Natural killer cell (primary cell): ENCODE results near the gene CAMK4. TPM values are rescaled to one million over a fixed set of nuclear protein-coding genes. Genes with fewer than 3 reads are reported as not detected.

Experiments used
- ATAC-seq, 3 donors: fragments of 150-1000 bp in 2 of 3; fragments of 200-7000 bp in 1 of 3; cut with Tn5 transposase; 1 replicate in 1 of 3; 2 replicates in 2 of 3; pipeline ENCODE4 v1.10.0; 2021; ENCODE audit warnings: mild to moderate bottlenecking in 2 of 3, moderate library complexity in 2 of 3
- DNase-seq, 2 donors: peaks; one replicate each; pipeline versions ENCODE4 v3.0.0 to v3.0.0-alpha.2; 2013 to 2021; ENCODE audit warnings: mixed read lengths in 1 of 2
- H3K27ac ChIP-seq: one replicate; pipeline ENCODE4 v1.5.1; 2013; ENCODE audit warnings: mild to moderate bottlenecking, low read length
- H3K27me3 ChIP-seq: one replicate; pipeline ENCODE4 v1.6.1; 2013; ENCODE audit warnings: low read length; ENCODE audit not compliant: control insufficient read depth, insufficient read depth
- H3K36me3 ChIP-seq: one replicate; pipeline ENCODE4 v1.6.1; 2013; ENCODE audit warnings: low read length; ENCODE audit not compliant: control insufficient read depth, insufficient read depth
- H3K4me1 ChIP-seq: one replicate; pipeline ENCODE4 v1.6.1; 2013; ENCODE audit warnings: low read length; ENCODE audit not compliant: control insufficient read depth, insufficient read depth
- H3K4me3 ChIP-seq: one replicate; pipeline ENCODE4 v1.5.1; 2013; ENCODE audit warnings: low read length
- H3K9me3 ChIP-seq: one replicate; pipeline ENCODE4 v1.6.1; 2013; ENCODE audit warnings: low read length; ENCODE audit not compliant: control insufficient read depth, insufficient read depth
- H3K27ac Mint-ChIP-seq, 2 donors: one replicate each; pipeline ENCODE4 v1.8.0; 2022; ENCODE audit warnings: mild to moderate bottlenecking in 2 of 2, mixed read lengths in 2 of 2, moderate library complexity in 1 of 2
- H3K27me3 Mint-ChIP-seq, 2 donors: one replicate each; pipeline ENCODE4 v1.8.0; 2022; ENCODE audit warnings: low read depth in 2 of 2, mixed read lengths in 2 of 2
- H3K36me3 Mint-ChIP-seq: one replicate; pipeline ENCODE4 v1.8.0; 2022; ENCODE audit warnings: mixed read lengths
- H3K4me1 Mint-ChIP-seq, 2 donors: one replicate each; pipeline ENCODE4 v1.8.0; 2022; ENCODE audit warnings: mixed read lengths in 2 of 2
- H3K4me3 Mint-ChIP-seq: one replicate; pipeline ENCODE4 v1.8.0; 2022; ENCODE audit warnings: mild to moderate bottlenecking, moderate library complexity, mixed read lengths
- H3K9me3 Mint-ChIP-seq, 2 donors: one replicate each; pipeline ENCODE4 v1.8.0; 2022; ENCODE audit warnings: mixed read lengths in 2 of 2
- CTCF ChIP-seq: fragments of 200-600 bp; IDR thresholded peaks from one replicate; pipeline ENCODE4 v1.8.0; 2022; ENCODE audit warnings: antibody characterized with exemption
- WGBS: methylation state at CpG from one replicate; pipeline ENCODE4 v1.1.7; 2013; ENCODE audit warnings: missing lambda C conversion rate; ENCODE audit not compliant: insufficient coverage; 5-methylcytosine and 5-hydroxymethylcytosine counted together
- intact Hi-C: fragments of 100-400 bp; cut with micrococcal nuclease; formaldehyde crosslinking; loops from one replicate; pipeline ENCODE4 v1.14.2; 2022
- total RNA-seq, 4 donors: library from RNA; stranded (reverse); fragments of 120-200 nt in 1 of 4; gene quantifications; one replicate each; pipeline versions ENCODE4 v1.2.3 to v1.2.4, GENCODE V29; 2013 to 2022

CAMK4 gene
- total RNA-seq, 3 donors from 2014 or later (not counting 1 experiment from before 2014, with no cell fraction given): 0.80 to 7.9 (median 7.2) TPM

GRCh38 chr5:111236348-111236747, 12.2 kb downstream of the CAMK4 start:
- no peak overlapping the region for H3K27ac Mint-ChIP-seq
- no peak overlapping the region for H3K27ac ChIP-seq

GRCh38 chr5:111236995-111237394, 12.8 kb downstream of the CAMK4 start:
- H3K27ac Mint-ChIP-seq: no peak overlapping the region
- ATAC-seq (no peak), DNase-seq (no peak)
- Histone ChIP-seq H3K27ac (no peak overlapping the region), H3K36me3 (no peaks in the 10 kb centered on the region), H3K9me3 (no peaks in the 10 kb centered on the region), H3K27me3 (no peaks in the 10 kb centered on the region), H3K4me1 (peaks cover 9% of the 10 kb centered on the region), H3K4me3 (no peak overlapping the region)
- intact Hi-C loops: no loop called here
- TF ChIP-seq CTCF: no peak
- no peaks in the 10 kb centered on the region for H3K4me1 Mint-ChIP-seq
- 84% methylated on average over 2 of the region's 4 CpGs for WGBS
- H3K27me3 Mint-ChIP-seq: peaks cover 4 to 7% of the 10 kb centered on the region in 2 donors
- H3K36me3 Mint-ChIP-seq: no peaks in the 10 kb centered on the region
- no peaks in the 10 kb centered on the region for H3K9me3 Mint-ChIP-seq
- H3K4me3 Mint-ChIP-seq: no peak overlapping the region

More at GRCh38 chr5:111236348-111236747, 12.2 kb downstream of the CAMK4 start:
- intact Hi-C loops: no loop called here
- ATAC-seq (no peak), DNase-seq (no peak)
- no peaks in the 10 kb centered on the region for H3K27me3 ChIP-seq
- no peaks in the 10 kb centered on the region for H3K9me3 ChIP-seq
- no peak overlapping the region for H3K4me3 ChIP-seq
- peaks cover 4 to 7% of the 10 kb centered on the region in 2 donors for H3K27me3 Mint-ChIP-seq
- 78% methylated on average over 2 of the region's 2 CpGs for WGBS
- H3K4me1 ChIP-seq: peaks cover 11% of the 10 kb centered on the region
- no peaks in the 10 kb centered on the region for H3K9me3 Mint-ChIP-seq
- H3K36me3 ChIP-seq: no peaks in the 10 kb centered on the region
- no peak overlapping the region for H3K4me3 Mint-ChIP-seq
- no peak for TF ChIP-seq CTCF
- H3K4me1 Mint-ChIP-seq: no peaks in the 10 kb centered on the region
- no peaks in the 10 kb centered on the region for H3K36me3 Mint-ChIP-seq

- Mint-ChIP-seq H3K9me3 (no peaks in the 10 kb centered on the region), H3K4me1 (no peaks in the 10 kb centered on the region), H3K27ac (no peak overlapping the region), H3K4me3 (no peak overlapping the region), H3K27me3 (peaks cover 4 to 7% of the 10 kb centered on the region in 2 donors), H3K36me3 (no peaks in the 10 kb centered on the region)
- H3K9me3 ChIP-seq: no peaks in the 10 kb centered on the region
- ATAC-seq (no peak), DNase-seq (no peak)
- TF ChIP-seq CTCF: no peak
- no peak overlapping the region for H3K27ac ChIP-seq
- no peaks in the 10 kb centered on the region for H3K36me3 ChIP-seq
- no peak overlapping the region for H3K4me3 ChIP-seq
- peaks cover 9% of the 10 kb centered on the region for H3K4me1 ChIP-seq
- intact Hi-C loops: no loop called here
- H3K27me3 ChIP-seq: no peaks in the 10 kb centered on the region
Measured at GRCh38 chr5:111237470-111237869, 13.3 kb downstream of the CAMK4 start.

GRCh38 chr5:111238431-111239225, 14.4 kb downstream of the CAMK4 start:
- no peak for ATAC-seq

More at GRCh38 chr5:111238431-111239225, 14.4 kb downstream of the CAMK4 start:
- no peaks in the 10 kb centered on the region for H3K36me3 ChIP-seq
- H3K9me3 ChIP-seq: no peaks in the 10 kb centered on the region
- H3K4me3 ChIP-seq: no peak overlapping the region
- H3K36me3 Mint-ChIP-seq: no peaks in the 10 kb centered on the region
- H3K9me3 Mint-ChIP-seq: no peaks in the 10 kb centered on the region
- no peak overlapping the region for H3K27ac Mint-ChIP-seq
- H3K4me1 Mint-ChIP-seq: no peaks in the 10 kb centered on the region
- H3K4me3 Mint-ChIP-seq: no peak overlapping the region
- peaks cover 4 to 7% of the 10 kb centered on the region in 2 donors for H3K27me3 Mint-ChIP-seq
- peak overlapping the region; percentile 23 for H3K27ac ChIP-seq
- intact Hi-C loops: no loop called here
- DNase-seq: peak in 1 of 2 donors; percentile 49
- TF ChIP-seq CTCF: no peak
- no peaks in the 10 kb centered on the region for H3K27me3 ChIP-seq
- 89% methylated on average over 9 of the region's 10 CpGs for WGBS
- H3K4me1 ChIP-seq: peaks cover 9% of the 10 kb centered on the region
